Hepatocyte (in vitro differentiated cells): ENCODE results near the gene SYNGR2. TPM values are rescaled to one million over a fixed set of nuclear protein-coding genes. Genes with fewer than 3 reads are reported as not detected.

Experiments used
- DNase-seq: peaks from one replicate; pipeline ENCODE4 v3.0.0-alpha.2; 2016; ENCODE audit warnings: low spot score
- H2AFZ ChIP-seq: fragments of 200-600 bp; sonication (generic); 2 replicates; pipeline ENCODE4 v1.6.0; 2016; ENCODE audit warnings: antibody characterized with exemption, mild to moderate bottlenecking
- H3K27ac ChIP-seq: fragments of 200-600 bp; sonication (generic); 2 replicates; pipeline ENCODE4 v1.5.1; 2016; ENCODE audit warnings: mild to moderate bottlenecking
- H3K27me3 ChIP-seq: fragments of 200-600 bp; sonication (generic); 2 replicates; pipeline ENCODE4 v1.6.1; 2016
- H3K36me3 ChIP-seq: fragments of 200-600 bp; sonication (generic); replicated peaks from 2 replicates; pipeline ENCODE4 v1.5.1; 2016; ENCODE audit warnings: low read depth; ENCODE audit not compliant: insufficient read depth
- H3K4me1 ChIP-seq: fragments of 200-600 bp; sonication (generic); 2 replicates; pipeline ENCODE4 v1.5.1; 2016; ENCODE audit warnings: mild to moderate bottlenecking, moderate library complexity; ENCODE audit not compliant: insufficient read depth
- H3K4me2 ChIP-seq: fragments of 200-600 bp; sonication (generic); 2 replicates; pipeline ENCODE4 v1.6.0; 2016
- H3K4me3 ChIP-seq: fragments of 200-600 bp; sonication (generic); 2 replicates; pipeline ENCODE4 v1.5.1; 2016; ENCODE audit warnings: mild to moderate bottlenecking
- H3K79me2 ChIP-seq: fragments of 200-600 bp; sonication (generic); 2 replicates; pipeline ENCODE4 v1.6.0; 2017; ENCODE audit warnings: mild to moderate bottlenecking
- H3K9me2 ChIP-seq: fragments of 200-600 bp; sonication (generic); replicated peaks from 2 replicates; pipeline ENCODE4 v1.6.0; 2017; ENCODE audit warnings: mild to moderate bottlenecking; ENCODE audit not compliant: insufficient read depth
- H3K9me3 ChIP-seq: fragments of 200-600 bp; sonication (generic); 2 replicates; pipeline ENCODE4 v1.5.1; 2016; ENCODE audit warnings: low read depth, mild to moderate bottlenecking
- H4K20me1 ChIP-seq: fragments of 200-600 bp; sonication (generic); 2 replicates; pipeline ENCODE4 v1.6.0; 2016; ENCODE audit warnings: mild to moderate bottlenecking; ENCODE audit not compliant: insufficient read depth, poor library complexity, severe bottlenecking
- EZH2 ChIP-seq: fragments of 200-600 bp; sonication (generic); IDR thresholded peaks from 2 replicates; pipeline ENCODE4 v1.6.1; 2016; ENCODE audit warnings: antibody characterized with exemption, mild to moderate bottlenecking, borderline replicate concordance
- EZH2phosphoT487 ChIP-seq: fragments of 200-600 bp; sonication (generic); IDR thresholded peaks from one replicate; pipeline ENCODE4 v1.6.1; 2018; ENCODE audit warnings: antibody characterized with exemption, mild to moderate bottlenecking, low read depth, moderate library complexity; ENCODE audit not compliant: unreplicated experiment, severe bottlenecking
- WGBS: methylation state at CpG from one replicate; pipeline ENCODE4 v1.1.6; 2016; ENCODE audit warnings: low lambda C conversion rate; ENCODE audit errors: missing lambda C conversion rate; 5-methylcytosine and 5-hydroxymethylcytosine counted together
- polyA plus RNA-seq: library from polyadenylated mRNA; unstranded; fragments of >200 nt; fragmentation: Nextera tagmentation; extraction: Ambion mirVana; gene quantifications from 2 replicates; pipeline ENCODE4 v1.2.1, GENCODE V29; 2016
- total RNA-seq: library from RNA; depleted of rRNA; stranded (reverse); fragments of >200 nt; gene quantifications from 2 replicates; pipeline ENCODE4 v1.2.3, GENCODE V29; 2014
- TF ChIP-seq, protein P1 (sequence below): fragments of 200-600 bp; sonication (generic); IDR thresholded peaks from 2 replicates; pipeline ENCODE4 v1.5.1; 2016; ENCODE audit warnings: antibody characterized with exemption, mild to moderate bottlenecking; ENCODE audit not compliant: poor library complexity

The SYNGR2 gene
- total and polyA plus RNA-seq, 2 experiments from 2014 or later, result 48.3 to 160 TPM

GRCh38 chr17:78172249-78173051 is 4.1 kb downstream of the SYNGR2 start:
- H2AFZ ChIP-seq, result no peak overlapping the region
- no peaks in the 10 kb centered on the region for H3K9me3 ChIP-seq
- H3K4me2 ChIP-seq, result peak overlapping the region; percentile 16
- peaks cover 20% of the 10 kb centered on the region for H3K4me1 ChIP-seq
- no peaks in the 10 kb centered on the region for H3K9me2 ChIP-seq
- H3K27ac ChIP-seq, result peak overlapping the region; percentile 66
- no peaks in the 10 kb centered on the region for H3K27me3 ChIP-seq
- TF ChIP-seq, protein P1, sequence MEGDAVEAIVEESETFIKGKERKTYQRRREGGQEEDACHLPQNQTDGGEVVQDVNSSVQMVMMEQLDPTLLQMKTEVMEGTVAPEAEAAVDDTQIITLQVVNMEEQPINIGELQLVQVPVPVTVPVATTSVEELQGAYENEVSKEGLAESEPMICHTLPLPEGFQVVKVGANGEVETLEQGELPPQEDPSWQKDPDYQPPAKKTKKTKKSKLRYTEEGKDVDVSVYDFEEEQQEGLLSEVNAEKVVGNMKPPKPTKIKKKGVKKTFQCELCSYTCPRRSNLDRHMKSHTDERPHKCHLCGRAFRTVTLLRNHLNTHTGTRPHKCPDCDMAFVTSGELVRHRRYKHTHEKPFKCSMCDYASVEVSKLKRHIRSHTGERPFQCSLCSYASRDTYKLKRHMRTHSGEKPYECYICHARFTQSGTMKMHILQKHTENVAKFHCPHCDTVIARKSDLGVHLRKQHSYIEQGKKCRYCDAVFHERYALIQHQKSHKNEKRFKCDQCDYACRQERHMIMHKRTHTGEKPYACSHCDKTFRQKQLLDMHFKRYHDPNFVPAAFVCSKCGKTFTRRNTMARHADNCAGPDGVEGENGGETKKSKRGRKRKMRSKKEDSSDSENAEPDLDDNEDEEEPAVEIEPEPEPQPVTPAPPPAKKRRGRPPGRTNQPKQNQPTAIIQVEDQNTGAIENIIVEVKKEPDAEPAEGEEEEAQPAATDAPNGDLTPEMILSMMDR, result no peak
- TF ChIP-seq EZH2phosphoT487 (no peak), EZH2 (no peak)
- DNase-seq, result no peak
- H3K4me3 ChIP-seq, result no peak overlapping the region
- no peaks in the 10 kb centered on the region for H4K20me1 ChIP-seq
- WGBS, result 66% methylated on average over 19 of the region's 19 CpGs
- H3K36me3 ChIP-seq, result no peaks in the 10 kb centered on the region
- H3K79me2 ChIP-seq, result peaks cover 16% of the 10 kb centered on the region

DNA sequence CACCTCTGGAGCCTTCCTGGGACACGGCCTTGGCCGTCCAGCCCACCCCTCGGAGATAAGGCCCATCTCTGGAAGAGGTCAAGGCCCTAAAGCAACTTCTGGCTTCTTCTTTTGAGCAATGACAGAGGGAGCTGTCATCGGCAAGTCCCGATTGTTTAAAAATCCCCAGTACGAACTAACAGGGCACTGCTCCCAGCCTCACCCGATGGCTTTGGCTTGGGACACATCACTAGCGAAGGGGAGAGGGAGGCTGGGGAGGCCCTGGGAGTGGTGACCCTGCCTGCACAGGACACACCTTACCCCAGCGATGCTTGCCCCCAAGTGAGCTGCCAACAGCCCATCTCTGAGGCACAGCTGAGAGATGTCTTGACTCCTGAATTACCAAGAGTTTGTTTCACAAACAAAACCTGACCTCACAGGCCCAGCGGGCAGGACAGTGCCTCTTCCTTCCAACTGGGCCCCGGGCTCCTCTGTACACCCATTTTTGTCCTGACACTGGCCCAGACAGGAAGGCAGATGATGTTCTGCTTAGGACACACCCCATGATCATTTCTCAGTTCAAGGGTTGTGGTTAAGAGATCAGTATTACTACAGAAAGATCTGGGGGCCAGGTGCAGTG is 4.8 kb downstream of the SYNGR2 start:
- TF ChIP-seq EZH2phosphoT487 (no peak), EZH2 (no peak)
- TF ChIP-seq, protein P1, result no peak
- H3K79me2 ChIP-seq, result peaks cover 14% of the 10 kb centered on the region
- no peak for DNase-seq
- no peaks in the 10 kb centered on the region for H3K9me2 ChIP-seq
- H3K4me1 ChIP-seq, result peaks cover 17% of the 10 kb centered on the region
- 64% methylated on average over 11 of the region's 11 CpGs for WGBS
- no peak overlapping the region for H2AFZ ChIP-seq
- H3K9me3 ChIP-seq, result no peaks in the 10 kb centered on the region
- H3K4me3 ChIP-seq, result no peak overlapping the region
- no peaks in the 10 kb centered on the region for H3K36me3 ChIP-seq
- H3K4me2 ChIP-seq, result peak overlapping the region; percentile 16
- no peaks in the 10 kb centered on the region for H4K20me1 ChIP-seq
- H3K27ac ChIP-seq, result peak overlapping the region; percentile 66
- no peaks in the 10 kb centered on the region for H3K27me3 ChIP-seq

DNA sequence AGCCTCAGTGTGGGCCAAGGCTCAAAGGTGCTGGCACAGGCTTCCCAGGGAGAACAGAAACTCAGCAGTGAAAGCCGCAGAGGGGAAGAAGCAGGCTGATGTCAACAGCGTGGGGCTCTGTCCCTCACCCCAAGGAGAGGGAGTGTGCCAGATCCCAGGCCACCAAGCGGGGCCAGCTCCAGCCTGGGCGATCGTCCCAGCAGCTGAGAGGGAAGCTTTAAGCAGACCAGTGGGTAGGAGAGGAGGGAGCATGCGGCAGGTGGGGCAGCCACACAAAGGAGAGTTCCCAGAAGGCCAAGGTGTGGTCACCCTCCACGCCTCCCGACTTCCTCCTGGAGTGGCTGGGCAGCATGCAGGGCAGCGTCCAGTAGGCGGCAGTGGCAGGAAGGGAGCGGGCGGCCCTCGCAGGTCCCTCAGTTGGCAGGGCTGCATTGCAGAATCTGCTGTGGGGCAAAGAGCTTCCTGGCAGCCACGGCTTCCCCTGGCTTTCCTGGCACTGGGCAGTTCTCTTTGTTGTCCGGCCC is 6.0 kb downstream of the SYNGR2 start:
- H3K27me3 ChIP-seq, result no peaks in the 10 kb centered on the region
- H3K27ac ChIP-seq, result no peak overlapping the region
- TF ChIP-seq EZH2phosphoT487 (no peak), EZH2 (no peak)
- TF ChIP-seq, protein P1, result no peak
- no peak overlapping the region for H3K4me3 ChIP-seq
- H3K4me2 ChIP-seq, result no peak overlapping the region
- peaks cover 17% of the 10 kb centered on the region for H3K4me1 ChIP-seq
- no peak overlapping the region for H2AFZ ChIP-seq
- peaks cover 7% of the 10 kb centered on the region for H3K79me2 ChIP-seq
- no peaks in the 10 kb centered on the region for H3K36me3 ChIP-seq
- H4K20me1 ChIP-seq, result no peaks in the 10 kb centered on the region
- H3K9me2 ChIP-seq, result no peaks in the 10 kb centered on the region
- no peaks in the 10 kb centered on the region for H3K9me3 ChIP-seq
- DNase-seq, result no peak
- WGBS, result 94% methylated on average over 15 of the region's 15 CpGs
